ENCODE results near the gene TOMM70.

TOMM70 gene

DNA sequence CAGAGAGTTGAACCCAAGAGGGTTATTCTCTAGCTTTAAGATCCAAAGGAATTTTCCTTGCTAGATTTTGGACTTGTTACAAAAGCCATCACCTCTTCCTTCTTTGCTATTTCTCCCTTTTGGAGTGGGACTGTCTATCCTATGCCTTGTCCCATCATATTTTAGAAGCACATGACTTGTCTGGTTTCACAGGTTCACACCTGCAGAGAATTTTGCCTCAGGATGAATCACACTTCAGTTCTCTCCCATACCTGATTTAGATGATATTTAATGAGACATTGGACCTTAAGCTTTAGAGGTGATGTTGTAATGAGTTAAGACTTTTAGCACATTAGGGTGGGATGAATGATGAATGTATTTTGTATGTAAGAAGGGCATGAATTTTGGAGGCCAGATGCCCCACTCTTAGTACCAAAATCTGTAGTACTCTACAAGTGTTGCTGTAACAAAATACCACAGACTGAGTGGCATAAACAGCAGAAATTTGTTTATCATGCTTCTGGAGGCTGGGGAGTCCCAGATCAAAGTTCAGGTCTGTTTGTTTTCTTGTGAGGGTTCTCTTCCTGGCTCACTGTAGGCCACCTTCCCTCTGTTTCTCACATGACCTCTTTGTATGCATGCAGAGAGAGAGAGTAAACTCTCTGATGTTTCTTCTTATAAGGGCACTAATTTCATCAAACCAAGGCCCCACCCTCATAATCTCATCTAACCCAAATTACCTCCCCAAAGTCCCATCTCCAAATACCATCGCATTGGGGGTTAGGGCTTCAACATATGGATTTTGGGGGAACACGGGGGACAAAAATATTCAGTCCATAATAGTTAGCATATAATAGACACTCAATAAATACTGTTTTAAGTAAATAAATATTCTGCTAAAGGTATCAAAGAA lies 10.4 kb upstream of the TOMM70 start:
- no peak for DNase-seq

DNA sequence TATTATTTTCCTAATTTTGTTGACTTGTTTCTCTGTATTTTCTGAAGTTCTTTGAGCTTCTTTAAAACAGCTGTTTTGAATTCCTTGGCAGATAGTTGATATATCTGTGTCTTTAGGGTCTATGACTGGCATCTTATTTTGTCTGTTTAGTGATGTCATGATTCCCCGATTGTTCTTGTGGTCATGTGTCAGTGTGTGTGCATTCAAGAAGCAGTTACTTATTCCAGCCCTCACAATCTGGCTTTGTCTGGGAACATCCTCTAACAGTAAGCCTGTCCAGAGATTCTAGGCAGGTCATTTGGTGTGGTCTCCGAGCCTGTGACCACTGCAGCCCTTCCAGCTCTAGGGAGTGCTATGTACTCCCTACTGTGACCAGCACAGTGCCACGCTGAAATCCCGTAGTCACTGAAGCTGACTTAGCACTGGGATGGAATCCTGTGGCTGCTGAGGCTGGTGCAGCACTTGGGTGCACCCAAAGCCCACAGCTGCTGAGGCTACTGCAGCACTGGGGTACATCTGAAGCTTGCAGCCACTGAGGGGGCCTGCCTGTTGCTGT lies 7.2 kb upstream of the TOMM70 start:
- DNase-seq, result no peak

DNA sequence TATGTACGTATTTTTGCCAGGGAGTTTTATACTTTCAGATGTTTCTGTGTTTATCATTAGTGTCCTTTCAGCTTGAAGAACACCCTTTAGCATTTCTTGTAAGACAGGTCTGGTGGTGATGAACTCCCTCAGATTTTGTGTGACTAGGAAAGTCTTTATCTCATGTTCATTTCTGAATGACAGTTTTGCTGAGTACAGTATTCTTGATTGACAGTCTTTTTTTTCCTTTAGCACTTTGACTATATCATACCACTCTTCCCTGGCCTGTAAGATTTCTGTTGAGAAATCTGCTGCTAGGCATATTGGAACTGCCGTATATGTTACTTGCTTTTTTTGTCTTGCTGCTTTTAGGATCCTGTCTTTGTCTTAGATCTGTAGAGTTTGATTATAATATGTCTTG lies 6.3 kb upstream of the TOMM70 start:
- DNase-seq, result no peak

DNA sequence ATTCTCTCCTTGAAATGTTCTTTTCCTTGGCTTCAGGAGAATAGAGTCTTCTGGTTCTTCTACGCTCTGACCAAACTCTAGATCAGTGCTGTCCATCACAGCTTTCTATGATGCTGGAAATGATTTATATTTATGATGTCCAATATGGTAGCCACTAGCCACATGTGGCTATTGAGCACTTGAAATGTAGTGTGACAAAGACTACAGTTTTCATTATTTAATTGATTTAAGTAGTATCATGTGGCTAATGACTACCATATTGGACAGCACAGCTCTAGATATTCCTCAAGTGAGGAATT lies 3.3 kb upstream of the TOMM70 start:
- DNase-seq, result no peak

DNA sequence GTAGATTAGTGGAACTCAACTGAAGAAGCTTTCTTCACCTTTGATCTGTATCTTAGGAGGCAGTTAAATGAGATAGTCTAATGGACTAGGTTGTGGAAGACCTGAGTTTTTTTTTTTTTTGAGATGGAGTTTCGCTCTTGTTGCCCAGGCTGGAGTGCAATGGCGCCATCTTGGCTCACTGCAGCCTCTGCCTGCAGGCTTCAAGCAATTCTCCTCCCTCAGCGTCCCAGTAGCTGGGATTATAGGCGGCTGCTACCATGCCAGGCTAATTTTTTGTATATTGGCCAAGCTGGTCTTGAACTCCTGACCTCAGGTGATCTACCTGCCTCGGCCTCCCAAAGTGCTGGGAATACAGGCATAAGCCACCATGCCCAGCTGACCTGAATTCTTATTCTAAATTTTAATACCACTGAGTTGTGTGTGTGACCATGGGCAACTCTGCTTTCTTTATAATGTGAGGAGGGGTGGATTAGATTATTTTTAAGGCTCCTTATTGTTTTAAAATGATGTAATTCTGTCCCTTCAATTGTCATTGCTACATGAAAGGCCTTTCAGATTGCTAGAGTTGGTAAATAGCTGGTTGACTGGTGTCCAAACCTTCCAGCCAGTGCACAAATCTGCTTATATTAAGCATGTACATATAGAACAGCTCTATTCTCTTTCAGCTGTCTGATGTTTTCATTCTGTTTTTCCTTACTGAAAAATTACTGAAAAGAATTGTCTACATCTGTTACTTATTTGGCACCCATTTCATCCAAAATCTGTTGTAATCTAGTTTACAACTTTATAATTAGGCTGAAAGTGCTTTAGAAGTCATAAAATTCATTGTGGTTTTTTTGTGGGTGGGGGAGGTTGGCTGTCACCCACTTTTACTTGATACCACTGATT lies 2.7 kb upstream of the TOMM70 start:
- DNase-seq, result no peak

DNA sequence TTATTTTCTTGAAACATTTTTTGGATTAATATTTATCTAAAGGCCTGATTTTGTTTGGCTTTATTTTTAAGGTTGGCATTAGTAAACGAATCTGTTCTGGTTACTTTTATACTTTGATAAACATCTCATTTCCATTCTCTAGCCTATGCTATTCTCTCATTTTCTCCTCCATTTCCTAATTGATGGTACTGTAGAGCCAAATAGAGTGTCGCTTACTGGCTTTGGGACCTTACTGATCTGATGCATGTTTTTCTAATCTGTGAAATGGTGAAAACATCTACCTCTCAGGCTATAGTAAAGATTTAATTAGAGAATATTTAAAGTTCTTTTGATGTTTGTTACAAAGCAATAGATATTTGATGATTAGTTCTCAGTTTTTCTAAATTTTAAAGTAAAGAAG lies 2.0 kb upstream of the TOMM70 start:
- no peak for DNase-seq

DNA sequence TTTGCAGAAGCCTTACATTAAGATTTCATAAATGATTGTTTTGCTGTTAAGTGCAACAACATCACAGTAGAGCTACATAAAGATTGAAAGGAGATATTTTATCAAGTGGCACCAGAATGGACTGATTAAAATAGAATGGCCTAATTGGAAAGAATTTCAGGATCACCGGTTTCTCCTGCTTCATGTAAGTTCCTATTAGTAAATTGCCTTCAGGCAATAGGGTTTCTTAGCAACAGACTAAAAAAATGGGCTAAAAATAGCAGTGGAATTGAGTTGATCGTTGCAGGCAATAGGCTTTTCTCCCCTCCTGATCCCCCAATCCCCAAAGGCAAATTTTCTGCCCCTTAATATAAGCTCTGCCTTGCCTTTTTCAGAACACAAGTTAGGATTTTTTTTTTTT lies 1.4 kb upstream of the TOMM70 start:
- DNase-seq, result no peak

DNA sequence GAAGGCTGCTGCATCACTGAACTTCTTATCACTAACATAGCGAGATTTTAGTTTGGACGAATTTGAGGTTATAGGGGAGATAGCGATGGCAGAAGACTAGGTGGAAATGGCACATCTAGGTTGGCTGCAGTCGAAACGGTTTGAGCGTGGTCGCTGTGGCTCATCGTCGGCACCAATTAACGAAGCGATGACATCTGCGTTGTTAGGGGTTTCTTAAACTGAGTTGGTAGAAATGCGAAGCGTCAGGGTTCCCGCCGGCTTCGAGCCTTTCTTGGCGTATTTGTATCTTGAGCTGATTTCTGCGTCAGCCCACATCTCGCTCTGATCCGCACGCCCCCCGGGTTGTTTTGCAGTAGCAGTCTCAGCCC lies 769 bp upstream of the TOMM70 start:
- DNase-seq, result no peak

DNA sequence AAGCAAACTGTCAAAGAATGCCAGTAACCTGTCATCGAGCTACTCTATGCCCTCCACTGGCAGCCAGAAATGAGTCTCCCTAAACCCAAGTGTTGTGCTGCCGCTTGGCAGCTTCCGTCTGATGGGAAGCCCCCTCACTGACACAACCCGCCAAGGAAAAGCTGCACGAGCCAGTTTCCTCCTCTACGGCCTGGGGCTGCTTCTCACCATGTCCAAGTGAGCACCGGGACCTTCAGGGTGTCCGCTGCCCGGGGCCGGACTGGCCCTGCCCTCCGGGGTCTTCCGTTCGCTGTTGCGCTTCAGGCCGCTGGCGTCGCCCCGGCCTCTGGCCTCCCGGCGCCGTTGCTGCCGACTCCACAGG lies 490 bp downstream of the TOMM70 start:
- DNase-seq, result no peak

DNA sequence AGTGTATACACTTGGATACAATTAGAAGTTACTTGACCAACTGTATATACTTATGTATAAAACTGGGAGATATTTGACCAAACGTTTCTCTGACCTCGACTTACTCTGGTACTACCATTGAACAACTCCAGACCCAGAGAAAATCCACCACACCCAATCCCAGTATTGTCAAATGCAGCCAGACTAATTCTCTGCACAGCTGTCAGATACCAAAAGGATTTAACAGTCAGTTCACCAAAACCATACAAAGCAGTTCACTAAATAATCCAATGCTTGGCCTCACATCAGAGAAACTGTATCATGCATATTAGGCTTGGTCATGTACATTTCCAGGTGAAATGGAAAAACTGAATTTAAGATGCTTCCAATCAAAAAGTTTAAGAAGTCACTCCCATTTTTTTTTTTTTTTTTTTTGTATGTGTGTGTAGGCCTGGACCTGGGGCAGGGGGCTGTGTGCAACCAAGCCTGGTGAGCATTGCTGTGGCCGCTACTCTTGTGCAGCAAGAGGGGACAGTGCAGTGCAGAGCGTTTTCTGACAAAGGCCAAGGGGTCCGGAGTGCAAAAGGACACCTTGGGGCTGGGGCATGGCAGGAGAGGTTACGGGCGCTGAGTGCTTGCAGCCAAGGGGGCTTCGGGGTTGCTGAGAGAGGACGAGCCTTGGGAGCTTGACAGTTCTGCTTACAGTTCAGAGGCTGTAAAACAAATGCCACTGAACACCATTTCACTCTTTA lies 1.4 kb downstream of the TOMM70 start:
- DNase-seq, result no peak

DNA sequence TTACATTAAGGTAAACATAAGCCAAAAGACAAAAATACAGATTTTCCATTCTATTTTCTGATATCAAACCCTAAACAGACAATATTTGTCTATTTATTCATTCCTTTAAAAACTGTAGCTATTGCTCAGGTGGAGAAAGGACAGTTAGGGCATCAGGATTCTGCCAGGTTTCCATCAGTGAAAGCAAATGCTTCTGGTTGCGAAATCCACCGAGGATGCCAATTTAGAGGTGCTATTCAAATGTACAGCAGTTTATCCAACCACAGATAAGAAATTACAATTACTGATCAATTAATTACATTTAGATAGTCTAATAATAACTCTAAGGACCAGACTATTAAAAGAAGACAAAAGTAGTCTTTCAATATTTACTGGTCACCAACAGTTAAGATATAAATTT lies 3.9 kb downstream of the TOMM70 start:
- DNase-seq, result no peak

DNA sequence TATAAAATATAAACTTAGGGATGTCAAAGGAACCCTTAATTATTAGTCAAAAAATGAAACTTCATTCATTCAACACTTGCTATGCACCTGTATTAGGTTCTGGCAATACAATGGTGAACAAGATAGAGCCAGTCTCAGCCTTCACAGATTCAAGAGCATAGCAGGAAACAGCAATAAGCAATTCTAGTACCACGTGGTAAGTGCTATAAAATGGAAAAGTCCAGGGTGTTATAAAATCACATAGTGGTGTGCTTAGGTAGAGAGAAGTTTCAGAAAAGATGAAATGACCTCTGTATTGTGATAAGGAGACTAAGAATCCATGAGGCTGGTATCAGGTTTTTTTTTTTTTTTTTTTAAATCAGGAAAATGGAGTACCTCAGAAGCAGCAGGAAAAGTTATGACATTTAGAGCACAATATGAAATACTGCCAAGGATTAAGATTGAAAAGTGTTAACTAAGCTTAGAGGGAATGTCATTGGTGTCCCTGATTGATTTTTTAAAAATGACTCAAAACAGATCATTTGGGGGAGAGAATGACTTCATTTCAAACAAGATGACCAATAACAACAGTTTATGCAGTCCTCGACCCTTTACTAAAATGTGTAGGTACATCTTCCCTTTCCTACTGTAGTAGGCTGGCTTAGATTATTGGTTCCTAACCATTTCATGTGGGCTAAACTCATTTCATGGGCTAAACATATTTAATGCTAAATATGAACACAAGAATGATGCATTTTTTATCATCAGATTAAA lies 5.0 kb downstream of the TOMM70 start:
- no peak for DNase-seq

DNA sequence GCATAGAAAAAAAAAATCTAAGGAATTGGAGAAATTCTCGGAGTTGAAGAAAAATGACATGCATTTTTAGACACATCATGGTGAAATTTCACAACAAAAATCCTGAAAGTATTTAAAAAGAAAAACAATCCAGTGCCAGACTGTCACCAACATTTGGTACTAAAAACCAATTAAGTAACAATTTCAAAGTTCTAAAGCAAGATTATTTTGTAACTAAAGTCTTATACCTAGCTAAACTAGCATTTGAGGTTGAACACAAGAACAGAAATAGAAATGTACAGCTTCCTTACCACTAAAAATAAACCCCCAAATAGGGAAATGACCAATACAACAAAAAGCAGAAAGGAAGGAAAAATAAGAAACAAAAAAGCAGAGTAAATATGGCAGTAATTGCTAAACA lies 11.9 kb downstream of the TOMM70 start:
- no peak for DNase-seq

DNA sequence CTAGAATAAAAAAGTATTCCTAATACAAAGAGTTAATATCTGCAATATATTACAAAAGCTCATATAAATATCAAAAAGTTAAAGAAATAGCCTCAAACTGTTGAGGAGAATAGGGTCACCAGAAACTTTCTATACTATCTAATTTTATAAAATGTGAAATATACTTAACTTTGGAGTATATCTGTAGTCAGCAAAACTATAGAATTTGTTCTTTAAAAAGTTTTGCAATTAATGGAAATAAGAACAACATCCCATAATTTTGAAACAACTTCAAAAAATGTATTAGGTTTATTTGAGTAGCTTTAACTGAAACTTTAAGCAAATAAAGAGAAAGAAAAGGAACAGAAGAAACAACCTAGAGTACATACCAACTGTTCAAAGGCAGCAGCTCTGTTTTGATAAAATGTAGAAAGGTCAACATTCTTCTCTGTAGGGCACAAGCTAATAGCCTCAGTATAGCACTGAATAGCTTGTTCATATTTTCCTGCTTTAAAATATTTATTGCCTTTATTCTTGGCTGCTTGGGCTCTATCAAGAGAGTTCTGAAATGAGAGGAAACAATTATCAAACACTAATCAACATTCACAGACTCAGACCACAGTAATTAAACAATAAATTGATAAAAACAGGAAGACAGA lies 14.3 kb downstream of the TOMM70 start:
- no peak for DNase-seq

DNA sequence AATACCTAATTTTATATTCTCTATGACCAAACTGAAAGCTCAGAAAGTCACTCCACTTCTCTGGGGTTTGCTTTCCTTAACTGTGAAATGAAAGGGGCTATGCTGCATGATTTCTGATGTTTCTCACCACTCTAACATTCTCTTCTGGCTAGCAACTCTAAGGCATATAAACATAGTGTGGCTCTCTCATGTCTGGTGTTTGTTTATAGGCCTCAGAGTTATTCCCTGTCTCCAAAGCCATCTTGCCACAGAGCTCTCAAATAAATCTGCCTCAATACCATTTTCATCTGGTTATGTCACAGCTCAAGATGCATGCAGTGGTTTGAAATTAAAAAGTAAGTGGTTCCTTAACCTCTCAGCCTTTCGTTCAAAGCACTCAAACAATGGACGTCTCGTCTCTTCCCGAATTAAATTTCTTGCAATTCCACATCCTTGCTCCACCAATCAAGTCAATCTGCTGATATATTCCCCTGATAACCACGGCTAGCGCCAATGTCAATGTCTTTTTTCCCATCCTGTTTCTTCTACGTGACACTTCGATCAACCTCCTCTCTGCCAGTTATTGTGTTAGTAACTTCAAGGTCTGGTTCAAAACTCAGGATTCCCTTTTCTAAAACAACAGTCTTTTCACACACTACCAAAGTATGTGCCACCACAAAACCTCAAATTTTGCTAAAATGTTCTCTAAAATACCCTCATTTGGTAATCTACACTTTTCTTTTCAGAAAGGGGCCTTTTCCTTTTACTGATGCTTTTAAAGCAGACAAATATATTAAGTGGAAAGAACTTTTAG lies 16.0 kb downstream of the TOMM70 start:
- DNase-seq, result no peak

DNA sequence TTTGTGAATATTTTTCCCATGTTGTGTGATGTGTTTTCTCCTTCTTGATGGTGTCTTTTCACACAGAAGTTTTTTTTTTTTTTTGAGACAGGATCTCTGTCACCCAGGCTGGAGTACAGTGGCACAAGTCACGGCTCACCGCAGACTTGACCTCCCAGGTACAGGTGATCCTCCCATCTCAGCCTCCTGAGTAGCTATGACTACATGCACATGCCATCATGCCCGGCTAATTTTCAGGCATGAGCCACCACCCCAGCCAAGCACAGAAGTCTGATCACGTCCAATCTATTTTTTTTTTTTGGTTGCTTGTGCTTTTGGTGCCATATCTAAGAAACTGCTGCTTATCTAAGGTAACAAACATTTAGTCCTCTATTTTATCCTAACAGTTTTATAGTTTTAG lies 24.6 kb downstream of the TOMM70 start:
- no peak for DNase-seq

DNA sequence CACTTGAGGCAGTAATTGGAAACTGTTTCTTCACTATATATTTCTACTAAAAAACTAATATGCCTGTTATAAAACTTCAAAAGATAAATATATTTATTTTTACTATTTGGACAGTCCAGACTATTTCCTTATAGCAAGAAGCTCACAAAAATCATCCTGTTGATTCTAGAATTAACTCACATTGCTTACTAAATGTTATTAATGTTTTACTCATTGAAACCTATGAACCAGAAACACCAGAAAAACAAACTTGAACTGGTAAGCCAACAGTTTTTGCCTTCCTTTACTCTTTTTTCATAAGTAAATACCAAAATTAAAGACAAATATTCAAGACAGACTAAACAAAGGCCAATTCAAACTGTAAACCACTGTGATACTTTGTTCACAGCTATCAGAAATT lies 26.4 kb downstream of the TOMM70 start:
- DNase-seq, result no peak

DNA sequence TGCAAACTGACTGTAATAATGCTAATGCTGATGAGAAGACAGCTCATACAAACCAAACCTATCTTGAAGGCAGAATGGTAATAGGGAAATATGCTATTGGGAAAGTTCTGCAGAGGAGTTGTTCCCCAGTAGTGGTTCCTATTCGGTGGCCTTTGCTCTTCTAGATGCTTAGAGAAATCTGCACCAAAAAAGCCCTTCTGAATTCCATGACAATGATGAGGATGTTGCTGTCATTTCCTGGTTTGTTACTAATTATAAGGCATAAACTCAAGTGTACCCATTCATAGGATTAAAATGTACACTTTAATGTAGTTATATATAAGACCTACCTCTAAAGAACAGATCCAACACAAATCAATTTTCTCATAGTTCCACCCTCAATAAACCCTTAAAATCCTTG lies 30.1 kb downstream of the TOMM70 start:
- no peak for DNase-seq

DNA sequence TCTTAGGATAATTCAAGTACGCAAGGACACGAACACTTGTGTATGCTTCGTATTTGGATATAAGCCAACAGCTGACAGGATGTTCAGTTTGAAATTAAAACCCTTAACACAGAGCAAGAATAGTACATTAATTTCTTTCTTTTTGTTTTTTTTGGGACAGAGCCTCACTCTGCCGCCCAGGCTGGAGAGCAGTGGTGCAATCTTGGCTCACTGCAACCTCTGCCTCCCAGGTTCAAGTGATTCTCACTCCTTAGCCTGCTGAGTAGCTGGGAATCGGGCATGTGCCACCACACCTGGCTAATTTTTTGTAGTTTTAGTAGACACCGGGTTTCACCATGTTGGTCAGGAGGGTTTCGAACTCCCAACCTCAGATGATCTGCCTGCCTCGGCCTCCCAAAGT lies 32.4 kb downstream of the TOMM70 start:
- no peak for DNase-seq

DNA sequence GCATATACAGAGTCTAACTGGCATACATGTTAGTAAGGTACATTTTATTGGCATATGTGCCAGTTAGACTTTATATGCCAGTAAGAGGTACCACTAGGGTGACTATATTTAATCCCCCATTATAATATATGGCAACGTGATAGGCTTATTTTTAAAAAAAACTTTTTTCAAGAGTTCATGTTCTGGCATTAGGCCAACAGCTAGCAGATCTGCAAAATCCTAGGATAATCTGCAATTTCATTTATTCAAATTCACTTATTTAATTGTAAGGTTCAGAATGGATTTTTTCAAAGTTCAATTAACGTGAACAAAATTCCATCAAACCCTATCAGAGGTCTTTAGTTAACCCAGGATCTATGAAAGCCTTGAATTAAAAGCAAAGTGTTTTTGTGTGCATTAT lies 34.5 kb downstream of the TOMM70 start:
- DNase-seq, result no peak

DNA sequence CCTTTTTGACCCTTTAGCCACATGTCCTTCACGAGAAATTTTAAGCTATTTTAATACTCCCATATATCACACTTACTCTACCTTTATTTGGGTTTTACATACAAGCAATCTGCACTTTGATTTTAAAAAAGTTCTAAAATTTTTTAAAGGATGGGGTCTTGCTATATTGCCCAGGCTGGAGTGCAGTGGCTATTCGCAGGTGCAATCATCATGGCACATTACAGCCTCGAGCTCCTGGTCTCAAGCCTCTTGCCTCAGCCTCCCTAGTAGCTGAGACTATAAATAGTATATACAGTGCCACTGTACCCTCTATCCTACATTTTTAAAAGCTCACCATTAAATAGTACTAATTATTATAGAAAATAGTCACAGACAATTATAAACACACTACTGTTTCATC lies 36.5 kb downstream of the TOMM70 start:
- DNase-seq, result no peak
